Activated T-cell treated with anti-CD3 and anti-CD28 coated beads, Interleukin-2, amount 50 U/mL, for 1 hour (primary cell): ENCODE data around the gene GLIPR1L2.
"Not testable (repeated sequence)": the region's sequence is repeated elsewhere in the genome, so short reads cannot be mapped to it uniquely, and the experiment has no call there.

Experiments
- DNase-seq: peaks from one replicate; pipeline ENCODE4 v3.0.0-alpha.2; 2020

The GLIPR1L2 gene

DNA sequence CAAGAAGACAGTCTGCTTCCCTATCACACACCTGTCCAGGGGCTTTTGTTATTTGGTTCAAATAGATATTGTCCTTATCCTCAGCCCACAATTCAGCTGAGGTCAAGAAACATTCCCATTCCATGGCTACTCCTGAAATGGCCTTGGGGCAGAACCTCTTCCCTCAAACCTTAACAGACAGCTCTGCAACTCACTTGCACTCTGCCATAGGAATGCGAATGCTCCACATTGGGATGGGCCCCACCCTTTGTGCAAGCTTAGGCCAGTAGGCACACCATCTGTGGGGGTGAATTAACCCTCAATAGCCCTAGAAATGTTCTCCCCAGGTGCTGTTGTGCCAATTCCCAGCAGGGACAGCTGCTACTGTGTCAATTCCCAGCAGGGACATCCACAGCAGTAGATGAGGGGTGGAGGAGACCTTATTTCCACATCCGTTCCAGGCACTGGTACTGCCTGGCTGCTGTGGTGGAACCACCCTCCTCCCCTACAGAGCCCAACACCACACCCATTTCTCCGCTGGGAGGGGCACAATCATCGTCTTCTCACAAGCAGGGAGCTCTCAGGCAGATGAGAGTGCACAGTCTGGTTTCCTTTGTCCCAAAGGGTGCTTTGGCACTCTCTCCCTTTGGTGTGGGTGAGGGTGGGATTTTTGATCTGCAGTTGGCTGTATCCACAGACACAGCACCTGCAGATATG lies 47.3 kb downstream of the GLIPR1L2 start:
- no peak for DNase-seq

DNA sequence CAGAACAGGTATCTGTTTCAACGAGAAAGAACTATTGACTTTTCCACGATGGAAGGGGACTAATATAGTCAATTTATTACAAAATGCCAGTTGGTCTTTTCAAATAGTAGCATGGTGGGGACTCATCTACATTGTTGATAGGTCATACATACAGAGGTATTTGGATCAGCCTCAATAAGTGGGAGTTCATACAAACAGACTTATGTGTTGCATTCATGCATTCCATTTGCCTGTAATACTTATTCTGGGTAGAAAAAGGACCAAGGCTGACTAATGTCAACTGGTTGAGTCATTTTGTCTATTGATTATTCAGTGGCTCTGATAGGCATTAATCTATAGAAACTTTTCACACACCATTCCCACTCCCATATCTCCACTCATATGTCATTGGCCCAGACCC lies 48.2 kb downstream of the GLIPR1L2 start:
- no peak for DNase-seq

DNA sequence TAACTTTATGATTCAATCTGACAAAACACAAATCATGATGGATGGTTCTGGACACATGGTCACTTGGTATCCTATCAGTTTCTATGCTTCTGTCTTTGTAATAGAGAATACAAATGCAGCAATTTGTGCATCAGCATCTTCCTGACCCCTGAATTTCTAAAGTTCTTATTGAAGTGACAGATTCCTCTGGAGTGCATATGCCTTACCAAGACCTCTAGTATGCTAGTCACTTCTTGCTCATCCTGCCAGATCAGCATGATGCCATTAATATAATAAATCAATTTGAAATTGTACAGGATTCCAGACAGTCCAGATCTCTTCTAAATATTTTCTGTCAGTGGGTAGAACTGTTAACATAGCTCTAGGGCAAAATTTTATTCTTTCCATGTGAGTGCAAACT lies 49.0 kb downstream of the GLIPR1L2 start:
- no peak for DNase-seq

DNA sequence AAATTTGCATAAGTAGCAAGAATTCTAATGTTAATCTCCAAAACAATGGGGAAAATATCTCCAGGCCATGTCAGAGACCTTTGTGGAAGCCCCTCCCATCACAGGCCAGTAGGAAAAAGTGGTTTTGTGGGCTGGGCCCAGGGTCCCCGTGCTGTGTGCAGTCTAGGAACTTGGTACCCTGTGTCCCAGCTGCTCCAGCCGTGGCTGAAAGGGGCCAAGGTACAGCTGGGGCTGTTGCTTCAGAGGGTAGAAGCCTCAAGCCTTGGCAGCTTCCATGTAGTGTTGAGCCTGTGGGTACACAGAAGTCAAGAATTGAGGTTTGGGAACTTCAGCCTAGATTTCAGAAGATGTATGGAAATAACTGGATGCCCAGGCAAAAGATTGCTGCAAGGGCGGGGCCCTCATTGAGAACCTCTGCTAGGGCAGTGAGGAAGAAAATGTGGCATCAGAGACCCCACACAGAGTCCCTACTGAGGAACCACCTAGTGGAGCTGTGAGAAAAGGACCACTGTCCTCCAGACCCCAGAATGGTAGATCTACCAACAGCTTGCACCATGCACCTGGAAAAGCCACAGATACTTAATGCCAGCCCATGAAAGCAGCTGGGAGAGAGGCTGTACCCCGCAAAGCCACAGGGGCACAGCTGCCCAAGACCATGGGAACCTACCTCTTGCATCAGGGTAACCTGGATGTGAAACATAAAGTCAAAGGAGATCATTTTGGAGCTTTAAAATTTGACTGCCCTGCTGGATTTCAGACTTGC lies 51.0 kb downstream of the GLIPR1L2 start:
- not testable (repeated sequence) for DNase-seq

DNA sequence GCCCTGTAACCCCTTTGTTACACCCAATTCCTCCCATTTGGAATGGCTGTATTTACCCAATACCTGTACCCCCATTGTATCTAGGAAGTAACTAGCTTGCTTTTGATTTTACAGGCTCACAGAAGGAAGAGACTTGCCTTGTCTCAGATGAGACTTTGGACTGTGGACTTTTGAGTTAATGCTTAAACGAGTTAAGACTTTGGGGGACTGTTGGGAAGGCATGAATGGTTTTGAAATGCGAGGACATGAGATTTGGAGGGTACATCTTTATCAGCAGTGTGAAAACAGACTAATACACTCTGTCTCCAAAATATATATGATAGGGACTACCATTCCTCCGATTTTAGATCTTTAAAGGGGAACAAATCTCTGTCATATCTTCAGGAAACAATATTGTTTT lies 51.6 kb downstream of the GLIPR1L2 start:
- not testable (repeated sequence) for DNase-seq

DNA sequence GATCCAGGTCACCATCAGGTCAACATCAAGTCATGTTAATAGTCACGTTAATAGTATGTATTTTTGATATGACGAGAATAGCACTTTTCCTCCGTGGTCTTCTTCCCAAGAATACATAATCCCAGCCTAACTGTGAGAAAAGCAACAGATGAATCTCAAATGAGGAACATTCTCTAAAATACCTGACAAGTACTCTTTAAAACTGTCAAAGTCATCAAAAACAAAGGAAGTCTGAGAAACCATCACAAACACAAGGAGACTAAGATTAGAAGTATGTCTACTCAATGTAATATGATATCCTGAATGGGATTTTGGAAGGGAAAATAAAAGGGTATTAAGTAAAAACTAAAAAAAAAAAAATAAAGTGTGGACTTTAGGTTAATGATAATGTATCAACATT lies 52.8 kb downstream of the GLIPR1L2 start:
- no peak for DNase-seq

DNA sequence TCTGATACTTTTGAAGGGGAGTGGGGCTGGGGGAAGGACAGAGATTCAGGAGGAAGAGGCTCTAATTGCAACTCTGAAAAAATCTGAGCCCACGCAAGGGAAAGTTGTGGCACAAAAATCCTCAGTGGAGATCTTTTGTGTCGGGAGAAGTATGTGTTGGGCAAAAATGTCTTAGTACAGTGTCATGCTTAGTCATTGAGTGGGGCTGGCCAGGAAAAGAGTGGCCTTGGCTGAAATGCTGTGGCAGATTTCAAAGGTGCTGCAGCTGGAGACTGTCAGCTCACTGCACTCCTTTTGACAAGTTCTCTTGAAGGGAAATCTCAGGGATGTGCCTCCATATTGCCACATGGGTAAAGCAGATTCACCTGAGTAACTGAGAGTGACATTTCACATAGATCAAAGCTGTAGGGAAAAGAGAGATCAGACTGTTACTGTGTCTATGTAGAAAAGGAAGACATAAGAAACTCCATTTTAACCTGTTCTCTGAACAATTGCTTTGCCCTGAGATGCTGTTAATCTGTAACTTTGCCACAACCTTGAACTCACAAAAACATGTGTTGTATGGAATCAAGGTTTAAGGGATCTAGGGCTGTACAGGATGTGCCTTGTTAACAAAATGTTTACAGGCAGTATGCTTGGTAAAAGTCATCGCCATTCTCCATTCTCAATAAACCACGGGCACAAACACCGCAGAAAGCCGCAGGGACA lies 53.7 kb downstream of the GLIPR1L2 start:
- no peak for DNase-seq

DNA sequence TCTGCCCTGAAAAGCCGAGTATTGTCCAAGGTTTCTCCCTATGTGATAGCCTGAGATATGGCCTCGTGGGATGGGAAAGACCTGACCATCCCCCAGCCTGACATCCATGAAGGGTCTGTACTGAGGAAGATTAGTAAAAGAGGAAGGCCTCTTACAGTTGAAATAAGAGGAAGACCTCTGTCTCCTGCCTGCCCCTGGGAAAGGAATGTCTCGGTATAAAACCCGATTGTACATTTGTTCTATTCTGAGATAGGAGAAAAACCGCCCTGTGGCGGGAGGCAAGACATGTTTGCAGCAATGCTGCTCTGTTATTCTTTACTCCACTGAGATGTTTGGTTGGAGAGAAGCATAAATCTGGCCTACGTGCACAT lies 54.2 kb downstream of the GLIPR1L2 start:
- not testable (repeated sequence) for DNase-seq

DNA sequence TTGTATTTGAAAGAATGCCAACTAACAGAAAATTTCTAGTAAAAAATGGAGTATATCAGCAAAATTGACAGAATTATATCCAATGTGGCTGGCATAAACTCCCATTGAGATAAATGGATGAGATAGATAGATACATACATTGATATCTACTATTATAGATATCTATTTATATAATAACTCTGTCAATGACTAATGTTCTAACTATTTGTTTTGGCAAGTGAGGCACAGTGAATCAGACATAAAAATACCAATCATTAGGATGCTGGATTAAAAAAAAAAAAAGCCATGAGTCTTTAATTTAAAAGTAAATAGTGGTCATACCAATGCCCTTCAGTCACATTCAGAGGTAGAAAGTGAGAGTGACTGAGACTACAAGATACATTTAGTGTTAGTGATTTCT lies 56.0 kb downstream of the GLIPR1L2 start:
- DNase-seq = no peak

DNA sequence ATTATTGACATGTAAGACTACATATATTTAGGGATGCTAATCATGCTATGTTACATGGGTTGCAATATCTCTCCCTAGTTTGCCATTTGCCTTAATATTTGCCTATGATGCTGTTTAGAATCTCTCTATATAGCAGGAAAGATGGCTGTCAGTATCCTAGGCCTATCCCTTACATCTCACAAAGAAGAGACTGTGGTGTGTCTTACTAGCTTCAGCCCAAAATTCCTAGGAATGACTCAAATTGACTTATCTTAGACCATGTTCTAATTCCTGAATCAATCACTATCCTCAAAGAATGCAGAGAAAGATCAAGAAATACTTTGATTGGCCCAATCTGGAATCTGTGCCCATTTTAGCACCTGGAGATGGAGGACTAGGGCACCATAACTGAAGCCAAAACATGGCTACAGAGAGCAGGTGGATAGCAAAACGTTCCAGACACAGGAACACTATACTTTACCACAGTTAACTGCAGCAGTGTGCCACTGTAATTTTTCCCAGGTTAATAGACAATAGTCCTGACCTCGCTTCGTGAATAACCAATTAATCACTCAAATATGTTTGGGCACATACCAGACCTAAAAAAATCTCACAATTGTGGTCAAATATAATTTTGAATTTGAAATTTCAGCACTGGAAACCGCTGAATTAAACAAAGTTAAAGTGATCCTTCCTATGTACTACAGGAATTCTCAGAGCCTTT lies 57.0 kb downstream of the GLIPR1L2 start:
- no peak for DNase-seq

DNA sequence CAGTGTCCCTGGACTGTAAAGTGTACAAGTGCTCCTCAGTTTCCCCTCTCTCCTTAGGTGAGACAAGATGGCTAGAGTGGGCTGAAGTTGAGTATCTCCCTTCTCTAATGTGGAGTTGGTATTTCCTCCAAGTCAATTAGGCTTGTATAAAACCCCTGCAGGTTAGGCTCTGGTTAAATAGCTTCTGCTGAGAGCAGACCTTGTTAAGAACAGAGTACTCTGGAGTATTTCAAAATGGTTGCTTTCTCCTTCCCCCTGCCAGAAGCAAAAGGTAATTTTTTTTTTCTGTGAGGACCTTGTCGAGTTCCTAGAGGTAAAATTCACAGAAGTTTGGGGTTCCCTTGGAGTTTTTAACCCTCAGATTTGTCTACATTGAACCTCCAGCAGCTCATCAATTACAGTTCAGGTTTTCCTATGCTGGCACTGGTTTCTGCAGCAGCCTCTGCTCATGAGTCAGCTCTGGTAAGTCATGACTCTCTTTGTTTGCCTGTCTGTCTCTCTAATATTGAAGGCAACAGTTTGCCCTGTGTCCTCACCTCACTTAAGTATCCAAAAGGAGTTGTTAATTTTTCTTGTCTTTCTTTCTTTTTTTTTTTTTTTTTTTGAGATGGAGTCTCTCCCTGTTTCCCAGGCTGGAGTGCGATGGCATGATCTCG lies 61.9 kb downstream of the GLIPR1L2 start:
- DNase-seq = no peak

DNA sequence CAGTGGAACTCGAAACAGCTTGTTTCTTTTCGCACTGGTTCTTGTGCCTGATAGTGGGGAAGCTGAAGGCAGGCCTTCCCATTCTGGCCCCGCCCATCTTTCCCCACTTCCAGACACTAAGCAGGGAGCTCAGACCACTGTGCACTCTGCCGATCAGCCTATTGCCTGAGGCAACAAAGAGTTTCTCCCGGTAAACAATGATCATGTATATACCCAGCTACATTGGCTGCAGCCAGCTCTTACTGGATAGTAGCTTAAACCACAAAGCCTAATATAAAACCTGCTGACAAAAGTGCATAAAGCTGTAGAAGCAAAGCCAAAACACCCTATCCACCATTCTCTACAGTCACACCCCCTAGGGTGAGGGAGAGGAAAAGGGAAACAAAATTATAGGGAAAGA lies 65.0 kb downstream of the GLIPR1L2 start:
- no peak for DNase-seq

DNA sequence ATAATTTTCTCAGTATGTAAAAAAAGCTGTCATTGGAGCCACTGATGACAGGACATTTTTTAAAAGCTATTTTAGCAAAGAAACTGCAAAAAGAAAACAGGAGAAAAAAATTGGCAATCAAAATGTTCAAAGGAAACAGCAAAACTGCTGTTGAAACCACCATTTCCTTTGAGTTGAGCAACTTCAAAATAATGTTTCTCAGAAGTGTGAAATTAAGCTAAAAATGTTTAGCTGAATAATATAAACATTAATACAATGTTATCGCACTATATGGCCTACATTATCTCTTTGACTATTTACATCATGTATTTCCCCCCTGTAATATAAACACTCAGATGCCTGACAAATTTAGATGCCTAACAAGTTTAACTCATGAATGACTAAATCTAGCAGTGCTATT lies 66.3 kb downstream of the GLIPR1L2 start:
- no peak for DNase-seq

DNA sequence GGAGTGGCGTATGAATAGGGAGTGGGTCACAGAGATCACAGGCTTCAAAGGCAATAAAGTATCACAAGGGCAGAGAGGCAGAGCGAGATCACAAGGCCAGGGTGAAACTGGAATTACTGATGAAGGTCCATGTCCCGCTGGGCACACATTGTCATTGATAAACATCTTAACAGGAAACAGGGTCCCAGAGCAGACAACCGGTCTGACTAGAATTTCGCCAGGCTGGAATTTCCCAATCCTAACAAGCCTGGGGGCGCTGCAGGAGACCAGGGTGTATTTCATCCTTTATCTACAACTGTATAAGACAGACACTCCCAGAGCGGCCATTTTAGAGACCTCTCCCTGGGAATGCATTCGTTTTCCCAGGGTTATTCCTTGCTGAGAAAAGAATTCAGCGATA lies 67.0 kb downstream of the GLIPR1L2 start:
- DNase-seq = not testable (repeated sequence)

DNA sequence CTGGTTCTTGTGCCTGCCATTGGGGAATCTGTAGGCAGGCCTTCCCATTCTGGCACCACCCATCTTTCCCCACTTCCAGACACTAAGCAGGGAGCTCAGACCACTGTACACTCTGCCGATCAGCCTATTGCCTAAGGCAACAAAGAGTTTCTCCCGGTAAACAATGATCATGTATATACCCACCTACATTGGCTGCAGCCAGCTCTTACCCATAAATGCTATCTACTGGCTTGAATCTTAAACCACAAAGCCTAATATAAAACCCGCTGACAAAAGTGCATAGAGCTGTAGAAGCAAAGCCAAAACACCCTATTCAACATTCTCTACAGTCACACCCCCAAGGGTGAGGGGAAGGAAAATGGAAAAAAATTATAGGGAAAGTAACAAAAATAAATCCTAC lies 68.9 kb downstream of the GLIPR1L2 start:
- no peak for DNase-seq

DNA sequence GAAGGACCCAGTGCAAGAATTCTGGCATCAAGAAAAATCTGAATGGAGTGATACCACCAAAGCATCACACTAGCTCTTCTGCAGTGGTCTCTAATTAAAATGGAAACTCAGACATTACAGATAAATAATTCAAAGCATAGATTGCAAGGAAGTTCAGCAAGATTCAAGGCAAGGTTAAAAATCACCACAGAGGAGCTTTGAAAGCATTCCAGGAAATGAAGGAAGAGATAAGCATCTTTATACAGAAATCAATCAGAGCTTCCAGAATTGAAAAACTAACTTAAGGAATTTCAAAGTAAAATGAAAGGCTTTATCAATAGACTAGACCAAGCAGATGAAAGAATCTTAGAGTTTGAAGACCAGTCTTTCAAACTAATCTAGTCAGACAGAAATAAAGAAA lies 69.3 kb downstream of the GLIPR1L2 start:
- no peak for DNase-seq

DNA sequence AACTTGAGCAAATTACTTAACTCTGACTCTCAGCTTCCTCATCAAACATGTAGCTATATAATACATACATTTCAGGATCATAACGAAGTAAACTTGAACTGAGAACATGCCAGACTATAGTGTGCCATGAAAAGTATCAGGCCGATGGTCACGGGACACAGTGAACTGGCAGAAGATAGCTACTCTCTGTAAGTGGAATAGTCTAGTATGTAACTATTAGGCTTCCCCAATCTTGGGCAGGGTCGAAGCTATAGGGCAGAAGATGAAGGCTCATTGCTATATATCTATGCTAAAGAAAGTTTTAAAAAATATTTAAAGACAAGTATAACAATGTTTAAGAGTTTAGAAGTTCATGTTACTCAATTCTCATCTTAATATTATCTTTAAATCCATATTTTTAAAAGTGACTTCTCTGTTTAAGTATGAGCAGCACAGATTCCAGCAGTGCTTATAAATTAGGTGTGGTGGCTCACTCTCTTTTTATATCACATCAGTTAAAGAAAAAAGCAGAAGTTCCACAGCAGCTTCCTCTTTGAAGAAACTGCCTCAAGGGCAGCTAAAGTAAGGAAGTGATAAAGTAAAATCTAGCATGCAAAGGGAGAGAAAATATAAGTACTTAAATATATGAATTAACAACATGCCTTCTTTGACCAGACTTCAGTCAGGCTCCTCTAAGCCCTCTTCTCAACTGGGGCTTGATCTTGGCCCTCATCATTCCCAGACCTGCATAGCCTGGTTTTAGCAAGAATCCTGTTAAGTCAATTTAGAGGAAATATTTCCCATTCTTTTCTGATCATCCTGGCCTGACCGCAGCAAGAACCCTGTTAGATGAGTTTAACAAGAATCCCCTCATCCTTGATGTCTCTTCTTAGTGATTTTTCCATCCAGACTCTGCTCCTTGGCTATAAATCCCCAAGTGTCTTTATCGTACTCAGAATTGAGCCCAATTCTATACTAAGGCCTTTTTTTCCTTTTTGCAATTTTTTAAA lies 81.3 kb downstream of the GLIPR1L2 start:
- no peak for DNase-seq

DNA sequence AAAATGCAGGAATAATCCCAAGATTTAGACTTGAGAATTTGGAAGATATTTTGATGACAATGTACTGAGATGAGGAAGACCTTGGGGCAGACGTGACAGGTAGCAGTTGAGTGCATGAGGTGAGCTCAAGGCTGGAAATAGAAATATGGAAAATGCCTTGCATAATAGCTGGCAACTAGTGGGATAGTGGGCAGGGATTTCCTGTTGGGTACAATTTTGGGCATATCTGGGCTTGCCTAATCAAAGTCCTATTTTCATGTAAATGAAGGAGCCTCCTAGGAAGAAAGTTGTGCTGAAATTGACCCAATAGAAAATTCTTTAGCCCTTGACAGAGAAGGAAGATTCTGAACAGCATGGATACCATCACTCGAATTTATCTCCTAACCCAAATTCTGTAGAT lies 83.2 kb downstream of the GLIPR1L2 start:
- DNase-seq = no peak

DNA sequence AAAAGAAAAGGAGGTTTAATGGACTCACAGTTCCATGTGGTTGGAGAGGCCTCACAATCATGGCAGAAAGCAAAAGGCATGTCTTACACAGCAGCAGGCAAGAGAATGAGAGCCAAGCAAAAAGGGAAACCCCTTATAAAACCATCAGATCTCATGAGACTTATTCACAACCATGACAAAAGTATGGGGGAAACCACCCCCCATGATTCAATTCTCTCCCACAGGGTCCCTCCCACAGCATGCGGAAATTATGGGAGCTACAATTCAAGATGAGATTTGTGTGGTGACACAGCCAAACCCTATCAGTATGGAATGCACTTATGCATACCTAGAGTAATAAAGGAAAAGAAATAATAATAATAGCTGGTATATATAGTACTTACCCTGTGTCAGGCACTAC lies 85.2 kb downstream of the GLIPR1L2 start:
- no peak for DNase-seq

DNA sequence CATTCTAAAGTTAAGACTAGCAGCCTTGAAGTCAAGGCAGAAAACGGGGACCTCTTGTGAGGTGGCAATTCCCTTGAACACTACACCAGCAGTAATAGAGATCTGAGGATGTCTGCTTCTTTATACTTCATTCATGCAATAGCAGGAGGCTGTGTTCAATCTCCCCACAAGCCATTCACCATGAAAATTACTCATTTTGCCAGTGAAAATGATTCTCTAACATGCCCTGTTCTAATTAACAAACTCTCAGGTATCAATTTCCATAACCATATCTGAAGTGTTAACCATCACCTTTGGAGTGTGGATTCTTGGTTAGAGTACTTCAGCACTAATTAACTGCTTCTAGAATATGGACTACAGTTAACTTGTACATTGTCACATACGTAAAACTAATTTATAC lies 86.2 kb downstream of the GLIPR1L2 start:
- DNase-seq = no peak

DNA sequence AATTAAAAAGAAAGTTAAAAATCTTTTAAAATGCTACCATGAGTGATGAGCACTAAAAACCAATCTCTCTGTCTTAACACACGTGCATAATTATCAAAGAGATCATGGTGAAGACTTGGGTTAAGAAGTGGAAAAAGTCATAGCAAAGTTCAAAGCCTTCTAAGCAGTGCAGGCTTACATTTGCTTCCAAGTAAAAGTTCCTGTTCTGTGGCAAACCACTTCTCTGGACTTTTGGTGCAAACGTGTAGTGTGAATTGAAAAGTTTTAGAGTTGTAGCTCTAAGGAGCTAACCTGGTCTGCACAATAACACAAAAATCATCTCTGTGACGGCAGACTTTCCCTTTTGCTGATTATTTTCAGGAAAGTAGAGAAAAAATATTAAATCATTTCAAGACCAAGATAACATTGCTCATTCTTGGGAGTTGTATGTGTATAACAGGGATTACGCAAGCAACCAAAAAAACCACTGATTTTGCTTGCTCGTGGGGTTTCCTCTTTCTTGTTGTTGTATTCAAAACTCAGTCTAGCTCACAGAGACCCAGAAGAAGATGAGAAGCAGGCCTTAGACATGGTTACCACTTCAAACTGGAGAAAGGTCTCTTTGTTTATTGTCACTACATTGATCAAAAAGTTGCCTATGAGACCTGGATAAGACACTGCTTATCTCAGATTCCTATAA lies 87.4 kb downstream of the GLIPR1L2 start:
- no peak for DNase-seq
